Ishikawa (cell line): Measurements from ENCODE around the gene STK32C.

Source experiments
- RAD21 ChIP-seq: IDR thresholded peaks from 2 replicates; pipeline ENCODE4 v1.6.1; 2012; ENCODE audit warnings: low read depth
- REST ChIP-seq: IDR thresholded peaks from 2 replicates; pipeline ENCODE4 v1.6.1; 2012; ENCODE audit warnings: low read depth, mild to moderate bottlenecking

- TF ChIP-seq REST: no peak
- TF ChIP-seq RAD21: no peak
Measured at GRCh38 chr10:132336919-132337407, 29.2 kb upstream of the STK32C start.
